G401 (cell line): ENCODE results near the gene PHYHD1. TPM values are rescaled to one million over a fixed set of nuclear protein-coding genes. Genes with fewer than 3 reads are reported as not detected.
A peak's percentile ranks its signal among the peaks of the same experiment; 100 is the strongest.
"Not testable (repeated sequence)": the region's sequence is repeated elsewhere in the genome, so short reads cannot be mapped to it uniquely, and the experiment has no call there.

ENCODE experiments used
- DNase-seq: peaks from one replicate; pipeline ENCODE4 v3.0.0-alpha.2; 2015; ENCODE audit warnings: low spot score
- in situ Hi-C: cut with HindIII; loops from 2 replicates; pipeline ENCODE4 v1.10.0; 2016; ENCODE audit warnings: low sequenced_read_pairs, mixed read lengths
- total RNA-seq: library from RNA; depleted of rRNA; stranded (reverse); fragments of >200 nt; shearing (Covaris generic); gene quantifications from 2 replicates; pipeline ENCODE4 v1.2.3, GENCODE V29; 2014

PHYHD1 gene
- total RNA-seq, 1 experiment from 2014 or later: 13.8 TPM

DNA sequence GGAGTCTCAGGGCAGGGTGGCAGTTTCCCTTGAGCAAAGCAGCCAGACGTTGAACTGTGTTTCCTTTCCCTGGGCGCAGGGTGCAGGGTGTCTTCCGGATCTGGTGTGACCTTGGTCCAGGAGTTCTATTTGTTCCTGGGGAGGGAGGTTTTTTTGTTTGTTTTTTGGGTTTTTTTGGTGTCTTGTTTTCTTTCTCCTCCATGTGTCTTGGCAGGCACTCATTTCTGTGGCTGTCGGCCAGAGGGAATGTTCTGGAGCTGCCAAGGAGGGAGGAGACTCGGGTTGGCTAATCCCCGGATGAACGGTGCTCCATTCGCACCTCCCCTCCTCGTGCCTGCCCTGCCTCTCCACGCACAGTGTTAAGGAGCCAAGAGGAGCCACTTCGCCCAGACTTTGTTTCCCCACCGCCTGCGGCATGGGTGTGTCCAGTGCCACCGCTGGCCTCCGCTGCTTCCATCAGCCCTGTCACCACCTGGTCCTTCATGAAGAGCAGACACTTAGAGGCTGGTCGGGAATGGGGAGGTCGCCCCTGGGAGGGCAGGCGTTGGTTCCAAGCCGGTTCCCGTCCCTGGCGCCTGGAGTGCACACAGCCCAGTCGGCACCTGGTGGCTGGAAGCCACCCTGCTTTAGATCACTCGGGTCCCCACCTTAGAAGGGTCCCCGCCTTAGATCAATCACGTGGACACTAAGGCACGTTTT lies 3.5 kb upstream of the PHYHD1 start:
- peak; percentile 80 for DNase-seq
- in situ Hi-C loops: no loop called here

DNA sequence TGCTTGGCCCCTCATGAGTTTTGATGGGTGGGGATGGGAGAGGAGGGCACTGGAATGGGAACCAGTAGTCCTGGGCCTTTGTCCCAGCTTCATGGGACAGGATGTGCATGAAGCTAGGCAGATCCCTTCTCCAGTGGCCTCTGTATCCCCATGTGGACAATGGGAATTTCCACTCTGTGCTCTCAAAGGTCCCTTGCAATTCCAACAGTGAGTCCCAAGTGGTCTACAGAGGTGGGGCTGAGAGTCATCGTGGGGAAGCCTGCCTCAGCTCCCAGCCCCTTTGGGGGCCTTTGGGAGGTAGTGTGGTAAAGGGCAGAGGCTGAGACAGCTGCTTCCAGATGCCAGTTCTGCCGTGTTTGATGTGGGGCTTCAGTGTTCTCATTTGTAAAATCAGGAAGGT lies 1.9 kb upstream of the PHYHD1 start:
- DNase-seq: no peak
- in situ Hi-C loops: no loop called here

DNA sequence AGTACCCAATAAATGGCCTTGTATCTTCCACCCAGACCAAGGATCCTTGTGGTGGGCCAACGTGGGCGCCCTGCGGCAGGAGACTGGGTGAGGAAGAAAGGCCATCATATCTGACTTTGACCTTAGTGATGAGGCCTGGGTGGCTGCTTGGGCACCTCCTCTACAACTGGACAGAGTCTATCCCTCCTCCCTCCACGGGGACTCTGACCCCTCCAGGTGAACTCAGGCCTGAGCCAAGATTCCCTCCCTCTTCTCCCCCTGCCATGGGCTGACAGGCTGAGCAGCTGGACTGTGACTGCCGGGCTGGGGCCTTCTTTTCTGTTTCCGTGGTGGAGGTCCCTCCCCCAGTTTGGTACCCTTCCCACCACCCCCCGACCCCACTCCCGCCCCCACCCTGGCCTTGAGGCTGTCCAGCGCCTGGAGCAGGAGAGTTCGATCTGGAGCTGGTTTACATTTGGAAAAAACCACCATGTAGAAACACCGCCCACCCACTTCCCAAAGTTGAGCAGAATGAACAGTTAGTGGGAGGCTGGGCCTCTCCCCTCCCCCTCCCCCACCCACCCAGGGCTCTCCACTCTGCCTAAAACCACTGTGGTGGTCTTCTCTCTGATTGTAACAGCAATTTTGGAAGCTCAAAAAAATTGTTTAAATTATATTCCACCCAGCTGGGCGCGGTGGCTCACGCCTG lies 1.2 kb upstream of the PHYHD1 start:
- no peak for DNase-seq
- in situ Hi-C loops: no loop called here

- DNase-seq: peak; percentile 22
Measured at GRCh38 chr9:128921881-128922763, 1.3 kb downstream of the PHYHD1 start.

DNA sequence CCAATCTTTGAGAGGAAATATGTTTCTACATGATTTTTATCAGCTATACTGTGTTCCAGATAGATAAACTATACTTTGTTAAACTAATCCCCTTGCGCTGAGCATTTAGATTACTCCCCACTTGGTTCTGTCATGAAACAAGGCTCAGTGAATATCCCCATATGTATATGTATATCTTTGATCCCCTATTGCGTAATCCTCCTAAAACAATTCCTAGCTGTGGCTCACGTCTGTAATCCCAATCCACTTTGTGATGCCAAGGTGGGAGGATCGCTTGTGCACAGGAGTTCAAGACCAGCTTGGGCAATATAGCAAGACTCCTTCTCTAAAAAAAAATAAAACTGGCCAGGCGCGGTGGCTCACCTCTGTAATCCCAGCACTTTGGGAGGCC lies 2.7 kb downstream of the PHYHD1 start:
- DNase-seq: no peak
- in situ Hi-C loops: no loop called here

More at GRCh38 chr9:128921881-128922763, 1.3 kb downstream of the PHYHD1 start:
- in situ Hi-C loops: no loop called here

GRCh38 chr9:128927731-128928411 lies 7.1 kb downstream of the PHYHD1 start:
- in situ Hi-C loops: no loop called here
- peak; percentile 72 for DNase-seq

DNA sequence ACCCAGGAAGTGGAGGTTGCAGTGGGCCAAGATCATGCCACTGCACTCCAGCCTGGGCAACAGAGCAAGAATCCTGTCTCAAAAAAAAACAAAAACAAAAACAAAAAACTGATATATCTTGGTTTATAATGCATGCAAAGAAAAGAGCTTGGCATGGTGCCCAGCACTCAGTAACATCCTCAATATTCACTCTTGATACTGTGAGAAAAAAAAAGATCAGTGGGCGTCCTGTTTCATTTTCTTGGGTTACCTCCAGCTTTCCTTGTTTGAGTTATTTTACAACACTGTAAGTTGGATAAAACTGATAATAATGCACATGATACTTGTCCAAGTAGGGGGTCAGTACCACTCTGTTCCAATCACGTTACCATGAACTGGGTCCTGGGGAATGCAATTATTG lies 7.8 kb downstream of the PHYHD1 start:
- in situ Hi-C loops: no loop called here
- no peak for DNase-seq

DNA sequence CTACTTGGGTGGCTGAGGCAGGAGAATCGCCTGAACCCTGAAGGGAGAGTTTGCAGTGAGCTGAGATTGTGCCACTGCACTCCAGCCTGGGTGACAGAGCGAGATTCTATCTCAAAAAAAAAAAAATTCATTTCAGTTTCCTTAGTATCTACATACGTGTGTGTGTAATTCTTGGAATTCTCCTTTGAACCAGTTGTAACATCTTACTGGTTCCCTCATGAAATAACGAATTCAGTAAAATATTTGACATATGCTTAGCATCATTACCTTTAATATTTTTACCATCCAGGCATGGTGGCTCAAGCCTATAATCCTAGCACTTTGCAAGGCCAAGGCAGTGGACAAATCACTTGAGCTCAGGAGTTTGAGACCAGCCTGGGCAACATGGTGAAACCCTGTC lies 8.8 kb downstream of the PHYHD1 start:
- in situ Hi-C loops: no loop called here

GRCh38 chr9:128933731-128934130 lies 12.9 kb downstream of the PHYHD1 start:
- in situ Hi-C loops: no loop called here
- DNase-seq: no peak

More for the DNA sequence above, 8.8 kb downstream of the PHYHD1 start:
- DNase-seq: no peak

GRCh38 chr9:128936171-128936865 lies 15.5 kb downstream of the PHYHD1 start:
- in situ Hi-C loops: no loop called here
- DNase-seq: no peak

DNA sequence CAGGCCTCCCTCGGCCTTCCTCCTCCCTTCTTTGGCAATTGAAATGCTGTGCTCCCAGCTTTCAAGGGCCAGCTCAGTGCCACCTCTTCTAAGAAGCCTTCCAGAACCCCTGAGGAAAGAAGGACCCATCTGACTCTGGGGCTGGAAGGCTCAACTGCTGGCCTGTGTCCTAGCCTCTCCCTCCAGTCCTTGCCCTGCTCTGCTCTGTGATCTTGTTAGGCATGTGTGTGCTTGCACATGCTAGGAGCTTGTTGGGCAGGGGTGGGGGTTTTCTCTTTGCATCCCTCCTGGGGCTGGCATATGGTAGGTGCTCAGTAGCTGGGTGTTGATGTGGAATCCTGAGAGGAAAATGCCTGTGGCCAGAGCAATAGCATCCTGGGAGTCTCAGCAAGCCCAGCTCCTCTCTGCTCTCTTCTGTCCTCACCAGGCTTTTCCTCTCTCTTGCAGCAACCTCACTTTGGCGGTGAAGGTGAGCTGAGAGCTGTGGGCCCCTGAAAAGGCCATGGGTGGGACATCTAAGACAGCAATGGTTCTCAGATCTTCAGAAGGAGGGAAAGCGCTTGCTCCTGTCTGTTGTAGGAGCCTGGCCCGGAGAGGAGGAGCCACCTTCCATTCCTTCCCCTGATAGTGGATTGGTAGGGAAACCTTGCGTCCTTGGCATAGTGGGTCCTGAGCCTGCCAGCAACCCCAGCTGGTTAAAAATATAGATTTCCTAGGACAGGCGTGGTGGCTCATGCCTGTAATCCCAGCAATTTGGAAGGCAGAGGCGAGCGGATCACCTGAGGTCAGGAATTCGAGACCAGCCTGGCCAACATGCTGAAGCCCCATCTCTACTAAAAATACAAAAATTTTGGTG lies 16.8 kb downstream of the PHYHD1 start:
- in situ Hi-C loops: no loop called here
- DNase-seq: no peak

DNA sequence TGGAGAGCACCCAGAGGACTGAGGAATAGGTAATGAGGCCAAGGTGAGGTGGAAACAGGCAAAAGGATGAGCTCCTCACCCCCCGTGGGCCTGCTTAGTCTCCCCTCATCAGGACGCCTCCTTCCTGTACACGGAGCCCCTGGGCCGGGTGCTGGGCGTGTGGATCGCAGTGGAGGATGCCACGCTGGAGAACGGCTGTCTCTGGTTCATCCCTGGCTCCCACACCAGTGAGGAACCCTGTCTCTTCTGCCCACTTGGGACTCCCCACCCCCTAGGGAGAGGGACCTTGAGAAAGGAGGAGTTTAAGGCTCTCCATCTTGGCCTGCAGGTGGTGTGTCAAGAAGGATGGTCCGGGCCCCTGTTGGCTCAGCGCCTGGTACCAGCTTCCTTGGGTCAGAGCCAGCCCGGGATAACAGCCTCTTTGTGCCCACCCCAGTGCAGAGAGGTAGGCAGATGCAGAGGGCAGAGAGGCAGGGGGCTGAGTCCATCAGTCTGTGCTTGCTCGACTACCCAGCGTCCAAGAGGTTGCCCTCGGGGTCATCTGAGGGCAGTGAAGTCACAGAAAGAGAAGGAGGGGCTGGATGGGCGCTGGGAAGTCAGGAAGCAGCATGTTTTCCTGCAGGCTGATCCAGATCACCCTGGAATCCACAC lies 19.6 kb downstream of the PHYHD1 start:
- DNase-seq: no peak
- in situ Hi-C loops: no loop called here

DNA sequence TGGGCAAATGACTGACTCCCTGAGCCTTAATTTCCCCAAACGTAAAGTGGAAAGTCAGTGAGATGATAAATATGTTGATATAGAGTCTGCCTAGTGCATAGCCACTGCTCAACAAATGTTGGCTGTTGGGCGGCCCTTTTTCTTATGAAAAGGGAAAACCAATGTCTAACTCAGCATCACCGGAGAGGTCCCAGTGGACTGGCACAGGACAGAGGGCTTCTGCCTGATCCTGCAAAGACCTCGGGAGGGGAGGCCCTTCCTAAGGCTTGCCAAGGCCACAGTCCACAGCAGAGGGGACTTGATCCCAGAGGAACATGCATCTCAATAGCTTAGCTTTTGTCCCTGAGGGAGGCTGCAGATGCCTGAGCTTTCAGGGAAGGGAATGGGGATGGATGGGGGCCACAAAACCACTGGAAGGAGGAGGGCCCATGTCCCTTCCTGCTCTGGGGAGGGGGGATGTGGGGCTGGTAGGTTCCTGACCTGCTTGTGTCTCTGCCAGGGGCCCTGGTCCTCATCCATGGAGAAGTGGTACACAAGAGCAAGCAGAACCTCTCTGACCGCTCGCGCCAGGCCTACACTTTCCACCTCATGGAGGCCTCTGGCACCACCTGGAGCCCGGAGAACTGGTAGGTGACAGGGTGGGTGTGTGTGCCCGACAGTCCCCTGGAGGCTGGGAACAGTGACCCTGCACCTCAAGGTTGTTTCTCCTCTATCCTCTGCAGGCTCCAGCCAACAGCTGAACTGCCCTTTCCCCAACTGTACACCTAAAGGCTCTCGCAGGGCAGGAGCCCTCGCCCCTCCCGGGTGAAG lies 20.4 kb downstream of the PHYHD1 start:
- DNase-seq: no peak
- in situ Hi-C loops: no loop called here

DNA sequence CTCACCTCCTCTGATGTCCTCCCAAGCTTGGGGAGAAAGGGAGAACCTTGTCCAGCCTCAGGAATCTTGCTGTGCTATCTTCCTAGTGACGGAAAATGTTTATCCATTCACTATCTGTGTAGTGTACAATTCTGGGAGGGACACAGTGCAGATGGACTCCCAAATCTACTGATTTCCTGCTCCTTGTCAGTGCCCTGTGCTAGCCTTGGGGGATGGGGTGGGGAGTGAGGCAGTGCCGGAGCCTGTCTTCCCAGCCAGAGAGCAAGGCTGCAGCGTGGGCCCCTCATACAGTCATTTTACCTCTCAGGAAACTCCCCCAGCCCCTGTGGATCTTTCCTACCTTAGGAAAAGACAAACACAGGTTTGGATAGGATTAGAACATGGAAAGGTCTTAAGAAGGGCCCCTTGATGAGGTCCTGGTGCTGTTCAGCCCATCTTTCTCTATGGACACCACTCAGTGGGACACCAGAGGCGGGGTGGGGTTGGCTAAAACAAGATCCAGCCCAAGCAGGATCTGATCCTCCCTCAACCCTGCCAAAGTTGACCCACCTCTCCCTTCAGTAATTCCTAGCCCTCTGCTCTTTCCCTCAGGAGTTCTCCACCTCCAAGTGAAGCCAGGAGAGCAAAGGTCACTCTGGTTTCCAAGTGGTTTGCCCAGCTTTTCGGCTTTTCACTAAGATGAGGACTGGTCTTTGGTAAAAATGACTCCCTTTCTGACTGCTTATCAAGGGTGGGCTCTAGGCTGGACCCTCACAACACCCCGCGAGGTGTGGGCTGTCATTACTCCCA lies 23.2 kb downstream of the PHYHD1 start:
- in situ Hi-C loops: no loop called here
- no peak for DNase-seq

GRCh38 chr9:128944966-128945365 lies 24.2 kb downstream of the PHYHD1 start:
- DNase-seq, in situ Hi-C loops: not testable (repeated sequence)
